Osteoblast (primary cell): Measurements from ENCODE around the gene TARBP1. TPM values are rescaled to one million over a fixed set of nuclear protein-coding genes. Genes with fewer than 3 reads are reported as not detected.

Experiments used
- DNase-seq: peaks from one replicate; pipeline ENCODE4 v3.0.0; 2011; ENCODE audit warnings: low spot score, mixed read lengths; ENCODE audit not compliant: insufficient read length; ENCODE audit errors: missing footprints
- H2AFZ ChIP-seq: 2 replicates; pipeline ENCODE4 v1.6.0; 2011; ENCODE audit warnings: mild to moderate bottlenecking, low read length
- H3K27ac ChIP-seq: 2 replicates; pipeline ENCODE4 v1.5.1; 2011; ENCODE audit warnings: mild to moderate bottlenecking, low read depth, low read length, moderate library complexity
- H3K27me3 ChIP-seq: 2 replicates; pipeline ENCODE4 v1.6.0; 2012; ENCODE audit warnings: mild to moderate bottlenecking, control low read depth, inconsistent platforms, low read length, moderate library complexity; ENCODE audit not compliant: insufficient read depth
- H3K36me3 ChIP-seq: 2 replicates; pipeline ENCODE4 v1.5.1; 2011; ENCODE audit warnings: mild to moderate bottlenecking, low read length, control low read depth, moderate library complexity; ENCODE audit not compliant: insufficient read depth
- H3K4me1 ChIP-seq: 2 replicates; pipeline ENCODE4 v1.5.1; 2011; ENCODE audit warnings: mild to moderate bottlenecking, low read length, control low read depth, moderate library complexity; ENCODE audit not compliant: insufficient read depth
- H3K4me2 ChIP-seq: 2 replicates; pipeline ENCODE4 v1.6.0; 2011; ENCODE audit warnings: mild to moderate bottlenecking, low read length; ENCODE audit not compliant: insufficient read depth
- H3K4me3 ChIP-seq: fragments of 200-600 bp; sonication (generic); 3 replicates; pipeline ENCODE4 v1.5.1; 2012; ENCODE audit warnings: mild to moderate bottlenecking, low read length, inconsistent platforms; ENCODE audit not compliant: insufficient read depth
- H3K79me2 ChIP-seq: 2 replicates; pipeline ENCODE4 v1.6.0; 2012; ENCODE audit warnings: mild to moderate bottlenecking, low read length, control low read depth, inconsistent platforms; ENCODE audit not compliant: insufficient read depth
- H3K9me3 ChIP-seq: 2 replicates; pipeline ENCODE4 v1.5.1; 2011; ENCODE audit warnings: low read depth, low read length, control low read depth
- H4K20me1 ChIP-seq: 2 replicates; pipeline ENCODE4 v1.6.0; 2012; ENCODE audit warnings: mild to moderate bottlenecking, low read length, control low read depth; ENCODE audit not compliant: insufficient read depth
- CTCF ChIP-seq: IDR thresholded peaks from 2 replicates; pipeline ENCODE4 v1.5.1; 2011; ENCODE audit warnings: mild to moderate bottlenecking, low read depth, low read length, moderate library complexity; ENCODE audit errors: extremely low read depth
- total RNA-seq: library from RNA; depleted of rRNA; stranded (reverse); fragments of >200 nt; gene quantifications from 2 replicates; pipeline ENCODE4 v1.2.3, GENCODE V29; 2012

The TARBP1 gene
- total RNA-seq, 1 donor = 29.7 TPM

- Histone ChIP-seq H3K27me3 (no peaks in the 10 kb centered on the region), H3K4me3 (no peak overlapping the region), H3K9me3 (no peaks in the 10 kb centered on the region), H2AFZ (no peak overlapping the region), H3K36me3 (peaks cover 19% of the 10 kb centered on the region), H3K4me2 (no peak overlapping the region), H3K4me1 (peaks cover under 1% of the 10 kb centered on the region), H3K27ac (no peak overlapping the region), H4K20me1 (no peaks in the 10 kb centered on the region), H3K79me2 (no peaks in the 10 kb centered on the region)
- TF ChIP-seq CTCF = no peak
- no peak for DNase-seq
Observed at GRCh38 chr1:234427950-234428646, 50.9 kb downstream of the TARBP1 start.

- H3K27me3 ChIP-seq = no peaks in the 10 kb centered on the region
- H4K20me1 ChIP-seq = no peaks in the 10 kb centered on the region
- no peak overlapping the region for H3K4me3 ChIP-seq
- TF ChIP-seq CTCF = no peak
- H3K4me1 ChIP-seq = no peaks in the 10 kb centered on the region
- no peaks in the 10 kb centered on the region for H3K9me3 ChIP-seq
- no peaks in the 10 kb centered on the region for H3K79me2 ChIP-seq
- no peak overlapping the region for H3K27ac ChIP-seq
- no peak overlapping the region for H3K4me2 ChIP-seq
- H2AFZ ChIP-seq = no peak overlapping the region
- H3K36me3 ChIP-seq = peaks cover 16% of the 10 kb centered on the region
- DNase-seq = no peak
Observed at GRCh38 chr1:234413990-234414389, 65.0 kb downstream of the TARBP1 start.

- H3K27ac ChIP-seq = no peak overlapping the region
- no peaks in the 10 kb centered on the region for H4K20me1 ChIP-seq
- no peaks in the 10 kb centered on the region for H3K27me3 ChIP-seq
- H3K79me2 ChIP-seq = no peaks in the 10 kb centered on the region
- no peak overlapping the region for H2AFZ ChIP-seq
- no peak overlapping the region for H3K4me2 ChIP-seq
- TF ChIP-seq CTCF = no peak
- H3K4me3 ChIP-seq = no peak overlapping the region
- no peak for DNase-seq
- H3K9me3 ChIP-seq = no peaks in the 10 kb centered on the region
- H3K36me3 ChIP-seq = peaks cover 20% of the 10 kb centered on the region
- H3K4me1 ChIP-seq = no peaks in the 10 kb centered on the region
Observed at GRCh38 chr1:234413485-234413884, 65.5 kb downstream of the TARBP1 start.

- no peak for DNase-seq
- Histone ChIP-seq H3K36me3 (peaks cover 18% of the 10 kb centered on the region), H3K4me3 (no peak overlapping the region), H3K4me1 (no peaks in the 10 kb centered on the region), H3K27ac (no peak overlapping the region), H3K27me3 (no peaks in the 10 kb centered on the region), H2AFZ (no peak overlapping the region), H3K9me3 (no peaks in the 10 kb centered on the region), H4K20me1 (no peaks in the 10 kb centered on the region), H3K4me2 (no peak overlapping the region), H3K79me2 (no peaks in the 10 kb centered on the region)
- TF ChIP-seq CTCF = no peak
Observed at GRCh38 chr1:234412830-234413229, 66.1 kb downstream of the TARBP1 start.
